ENCODE measurements around the gene TMEM150B.
"Not testable (repeated sequence)": the region's sequence is repeated elsewhere in the genome, so short reads cannot be mapped to it uniquely, and the experiment has no call there.

Gene TMEM150B

DNA sequence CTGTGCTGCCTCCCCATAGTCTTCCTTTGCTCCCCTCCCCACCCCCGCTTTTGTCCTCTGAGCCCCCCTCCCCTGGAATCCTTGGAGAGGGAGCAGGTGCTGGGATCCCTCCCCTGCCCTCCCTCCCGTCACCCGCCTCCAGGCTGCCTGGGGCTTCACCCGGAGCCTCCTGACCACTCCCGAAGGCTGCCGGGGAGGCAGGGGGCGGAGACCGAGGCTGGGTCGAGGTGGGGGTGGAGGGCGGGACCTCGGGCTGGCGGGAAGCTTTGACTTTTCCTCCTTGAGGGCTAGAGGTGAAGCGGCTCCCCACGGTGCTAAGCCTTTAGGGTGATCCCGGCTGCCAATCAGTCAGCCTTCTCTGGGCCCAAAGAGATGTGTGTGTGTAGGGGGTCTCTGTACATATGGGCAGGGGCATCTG, 16.0 kb upstream of the TMEM150B start:
- peak overlapping the region; percentile 71 for H3K4me3 ChIP-seq (ENCODE audit: low read depth, low read length)
- peak; percentile 14 for DNase-seq (ENCODE audit: low read depth)

DNA sequence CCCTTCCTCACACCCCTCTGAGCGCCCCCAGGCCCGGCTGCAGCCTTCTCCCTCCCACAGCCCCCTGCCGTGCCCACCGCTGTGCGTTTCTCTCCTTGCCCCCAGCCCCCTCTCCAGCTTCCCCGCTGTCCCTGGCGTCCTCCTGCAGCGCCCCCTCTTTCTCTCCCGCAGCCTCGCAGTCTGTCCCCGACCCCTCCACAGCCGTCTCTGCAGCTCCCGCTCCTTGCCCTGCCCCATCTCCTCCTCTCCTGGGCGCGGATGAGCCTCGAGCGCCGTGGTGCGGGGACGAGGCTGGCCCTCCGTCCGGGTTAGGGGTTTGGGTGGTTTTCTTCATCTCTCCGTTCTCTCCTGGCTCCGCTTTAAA, 15.6 kb upstream of the TMEM150B start:
- H3K4me3 ChIP-seq (ENCODE audit: low read depth, low read length) = peak overlapping the region; percentile 71
- DNase-seq (ENCODE audit: low read depth) = no peak

DNA sequence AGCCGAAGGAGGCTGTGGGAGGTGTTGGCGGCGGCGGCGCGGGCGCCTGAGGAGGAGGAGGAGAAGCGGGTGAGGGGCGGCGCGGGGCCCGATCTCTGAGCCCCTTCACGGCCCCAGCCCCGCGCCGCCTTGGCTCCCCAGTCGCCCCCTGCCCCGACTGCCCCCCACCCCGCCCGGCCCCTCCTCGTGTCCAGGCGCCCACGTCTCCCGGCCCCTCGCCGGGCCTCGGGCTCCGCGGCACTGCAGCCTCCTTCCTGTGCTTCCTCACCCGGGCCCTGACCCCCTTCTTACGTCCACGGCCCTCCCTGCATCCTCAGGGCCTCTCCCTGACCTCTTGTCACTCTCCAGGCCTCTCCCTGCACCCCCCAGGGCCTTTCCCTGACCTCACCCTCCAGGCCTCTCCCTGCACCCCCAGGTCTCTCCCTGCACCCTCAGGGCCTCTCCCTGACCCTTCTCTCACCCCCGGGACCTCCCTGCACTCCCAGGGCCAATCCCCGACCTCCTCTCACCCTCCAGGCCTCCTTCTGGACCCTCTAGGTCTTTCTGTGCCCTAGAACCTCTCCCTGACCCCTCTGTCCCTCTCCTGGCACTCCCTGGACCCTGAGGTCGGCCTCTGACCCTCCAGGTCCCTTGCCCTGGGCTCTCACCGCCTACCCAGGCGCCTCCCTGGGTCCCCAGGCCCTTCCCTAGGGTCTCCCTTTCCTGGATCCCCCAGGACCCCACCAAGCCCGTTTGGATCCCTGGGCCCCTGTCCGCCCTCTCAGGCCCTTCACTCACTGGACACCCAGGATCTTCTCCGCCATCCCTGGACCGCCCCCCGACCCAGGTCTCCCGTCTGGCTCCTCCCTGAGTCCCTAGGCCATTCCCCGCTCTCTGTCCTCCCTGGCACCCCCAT, 15.0 kb upstream of the TMEM150B start:
- DNase-seq (ENCODE audit: low read depth) = no peak
- H3K4me3 ChIP-seq (ENCODE audit: low read depth, low read length) = peak overlapping the region; percentile 71

DNA sequence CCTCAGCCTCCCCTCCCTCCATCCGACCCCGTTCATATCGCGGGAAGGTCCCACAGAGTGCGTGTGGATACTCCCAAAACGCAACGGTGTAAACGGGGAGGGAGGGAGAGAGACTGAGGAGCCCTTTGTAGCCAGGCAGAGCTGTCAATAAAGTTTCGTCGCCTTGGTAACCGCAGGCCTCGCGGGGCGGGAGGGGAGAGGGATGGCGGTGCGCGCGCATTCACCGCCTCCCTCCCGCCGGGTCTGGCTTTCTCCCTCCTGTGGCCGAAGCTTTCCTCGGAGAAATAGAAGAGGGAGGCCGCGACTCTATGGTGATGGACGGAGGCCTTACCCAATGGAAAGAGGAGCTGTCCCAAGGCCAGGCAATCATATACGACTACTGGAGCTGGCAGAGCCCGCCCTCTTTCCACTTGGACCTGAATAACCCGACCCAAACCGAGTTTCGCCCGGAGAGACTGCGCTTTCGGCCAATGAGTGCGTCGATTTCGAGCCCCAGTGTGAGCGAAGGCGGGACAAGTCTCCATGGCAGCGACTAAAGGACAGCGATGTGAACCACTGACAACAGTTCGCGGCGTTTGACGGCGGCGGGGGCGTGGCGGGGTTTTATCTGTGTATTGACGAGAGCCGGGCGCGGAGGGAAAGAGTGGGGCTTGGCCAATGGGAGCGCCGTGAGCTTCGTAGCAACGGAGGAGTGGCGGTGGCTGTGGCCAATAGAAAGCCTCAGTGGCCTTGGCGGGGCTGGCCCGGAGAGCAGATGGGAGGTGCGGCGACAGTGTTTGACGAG, 14.2 kb upstream of the TMEM150B start, which contains the start of gene KMT5C:
Gene KMT5C (plus strand): TSS at position 772 of the 784 bp plus-strand sequence. CDS start 2,061 bp downstream, outside the sequence.
- peak; percentile 100 for DNase-seq (ENCODE audit: low read depth)
- H3K4me3 ChIP-seq (ENCODE audit: low read depth, low read length) = peak within 1 kb of the TSS; percentile 71

DNA sequence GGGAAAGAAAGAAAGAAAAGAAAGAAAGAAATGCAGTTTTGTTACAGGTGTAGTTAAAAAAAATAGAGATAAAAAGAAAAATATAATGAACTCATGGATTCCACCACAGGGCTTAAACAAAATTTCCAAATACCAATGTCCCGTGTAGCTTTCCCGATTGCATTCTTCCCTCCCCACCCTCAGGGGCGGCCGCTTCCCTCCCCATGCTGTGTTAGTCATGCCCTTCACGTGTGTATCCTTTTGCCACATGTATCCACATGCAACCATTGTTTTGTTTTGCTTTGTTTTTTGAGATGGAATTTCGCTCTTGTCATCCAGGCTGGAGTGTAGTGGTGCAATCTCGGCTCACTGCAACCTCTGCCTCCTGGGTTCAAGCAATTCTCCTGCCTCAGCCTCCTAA, 11.0 kb upstream of the TMEM150B start:
- H3K4me3 ChIP-seq (ENCODE audit: low read depth, low read length) = no peak overlapping the region
- no peak for DNase-seq (ENCODE audit: low read depth)

DNA sequence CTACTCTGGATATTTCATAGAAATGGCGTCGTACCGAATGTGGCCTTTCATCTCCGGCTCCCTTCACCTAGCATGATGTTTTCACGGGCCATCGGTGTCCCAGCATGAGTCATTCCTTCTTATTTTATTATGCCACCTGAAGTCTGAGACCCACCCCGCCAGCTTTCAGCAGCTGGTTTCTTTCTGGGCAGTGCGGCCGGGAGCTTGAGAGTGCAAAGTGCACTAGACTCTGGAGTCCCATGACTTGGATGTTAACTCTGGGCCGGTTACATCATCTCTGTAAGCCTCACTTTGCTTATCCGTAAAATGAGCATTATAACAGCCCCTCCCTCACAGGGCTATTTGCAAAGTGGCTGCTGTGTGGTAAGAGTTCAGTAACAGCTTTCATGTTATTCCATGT, 8.7 kb upstream of the TMEM150B start:
- no peak for DNase-seq (ENCODE audit: low read depth)

DNA sequence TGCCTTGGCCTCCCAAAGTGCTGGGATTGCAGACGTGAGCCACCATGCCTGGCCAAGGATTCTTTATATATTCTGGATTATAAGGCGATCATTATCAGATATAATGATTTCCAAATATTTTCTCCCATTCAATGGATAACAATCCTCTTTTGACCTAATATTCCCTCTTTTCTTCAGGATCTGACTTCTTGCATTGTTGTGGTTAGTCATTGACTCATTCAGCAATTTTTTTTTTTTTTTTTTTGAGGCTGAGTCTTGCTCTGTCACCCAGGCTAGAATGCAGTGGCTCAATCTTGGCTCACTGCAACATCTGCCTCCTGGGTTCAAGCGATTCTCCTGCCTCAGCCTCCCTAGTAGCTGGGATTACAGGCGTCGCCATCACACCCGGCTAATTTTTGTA, 4.7 kb upstream of the TMEM150B start:
- not testable (repeated sequence) for H3K4me3 ChIP-seq (ENCODE audit: low read depth, low read length); DNase-seq (ENCODE audit: low read depth)

More for the DNA sequence above, 8.7 kb upstream of the TMEM150B start:
- no peak overlapping the region for H3K4me3 ChIP-seq (ENCODE audit: low read depth, low read length)

DNA sequence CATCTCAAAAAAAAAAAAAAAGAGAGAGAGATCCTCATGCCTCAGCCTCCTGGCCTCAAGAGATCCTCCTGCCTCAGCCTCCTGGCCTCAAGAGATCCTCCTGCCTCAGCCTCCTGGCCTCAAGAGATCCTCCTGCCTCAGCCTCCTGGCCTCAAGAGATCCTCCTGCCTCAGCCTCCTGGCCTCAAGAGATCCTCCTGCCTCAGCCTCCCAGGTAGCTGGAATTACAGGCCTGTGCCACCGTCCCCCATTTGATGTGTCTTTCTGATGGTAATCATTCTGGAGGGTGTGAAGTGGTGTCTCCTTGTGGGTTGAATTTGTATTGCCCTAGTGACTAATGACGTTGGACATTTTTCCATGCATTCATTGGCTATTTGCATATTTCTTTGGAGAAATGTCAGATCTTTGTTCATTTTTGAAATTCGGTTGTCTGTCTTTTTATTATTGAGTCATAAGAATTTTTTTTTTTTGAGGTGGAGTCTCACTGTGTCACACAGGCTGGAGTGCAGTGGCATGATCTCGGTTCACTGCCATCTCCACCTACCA, 3.7 kb upstream of the TMEM150B start:
- not testable (repeated sequence) for DNase-seq (ENCODE audit: low read depth); H3K4me3 ChIP-seq (ENCODE audit: low read depth, low read length)

DNA sequence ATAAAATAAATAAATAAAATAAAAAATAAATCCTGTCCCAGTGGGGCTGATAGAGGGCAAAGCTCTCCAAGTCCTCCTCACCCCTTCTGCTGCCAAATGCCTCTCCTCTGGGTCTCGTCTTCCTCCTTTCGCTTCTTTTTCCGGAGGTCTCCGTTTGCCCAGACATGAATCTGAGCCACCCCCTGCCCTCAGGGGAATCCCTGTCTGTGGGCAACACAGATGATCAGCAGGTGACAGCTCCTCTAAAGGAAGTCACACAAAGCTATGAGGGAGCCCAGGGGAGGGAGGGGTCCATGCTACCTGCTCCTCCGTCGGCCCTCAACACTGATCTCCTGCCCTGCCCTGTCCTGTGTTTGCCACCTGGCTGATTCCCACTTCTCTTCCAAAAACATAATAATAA, 479 bp downstream of the TMEM150B start:
- no peak for DNase-seq (ENCODE audit: low read depth)
- no peak overlapping the region for H3K4me3 ChIP-seq (ENCODE audit: low read depth, low read length)

DNA sequence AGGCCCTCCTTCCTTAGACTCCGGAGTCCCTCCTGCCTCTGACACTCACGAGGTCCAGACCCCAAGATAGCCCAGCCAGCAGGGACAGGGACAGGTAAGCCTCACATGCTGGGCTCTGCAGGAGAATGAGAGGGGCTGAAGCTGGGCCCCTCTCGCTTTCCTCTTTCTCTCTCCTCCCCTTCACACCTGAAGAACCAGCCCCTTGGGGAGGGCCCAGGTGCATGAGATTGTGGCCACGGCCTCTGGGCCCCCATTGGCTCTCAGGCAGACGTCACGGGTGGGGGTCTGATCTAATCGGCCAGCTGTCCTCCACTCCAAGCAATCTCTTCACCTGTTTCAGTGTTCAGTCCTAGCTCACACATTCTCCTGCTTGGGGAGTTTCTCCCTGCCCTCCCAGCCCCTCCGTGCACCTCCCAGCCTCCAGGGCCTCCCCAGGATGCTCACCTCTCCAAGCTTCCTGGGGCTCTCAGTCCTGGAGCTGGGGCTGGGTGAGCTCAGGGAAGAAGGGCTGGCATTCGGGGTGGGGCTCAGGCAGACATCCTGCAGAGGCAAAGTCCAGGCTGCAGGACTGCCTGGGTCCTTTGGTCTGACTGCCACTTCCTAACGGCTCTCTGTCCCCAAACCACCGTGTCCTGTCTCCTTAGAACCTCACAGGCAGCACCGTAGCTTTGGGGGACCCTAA, 2.8 kb downstream of the TMEM150B start:
- DNase-seq (ENCODE audit: low read depth) = no peak
- no peak overlapping the region for H3K4me3 ChIP-seq (ENCODE audit: low read depth, low read length)

DNA sequence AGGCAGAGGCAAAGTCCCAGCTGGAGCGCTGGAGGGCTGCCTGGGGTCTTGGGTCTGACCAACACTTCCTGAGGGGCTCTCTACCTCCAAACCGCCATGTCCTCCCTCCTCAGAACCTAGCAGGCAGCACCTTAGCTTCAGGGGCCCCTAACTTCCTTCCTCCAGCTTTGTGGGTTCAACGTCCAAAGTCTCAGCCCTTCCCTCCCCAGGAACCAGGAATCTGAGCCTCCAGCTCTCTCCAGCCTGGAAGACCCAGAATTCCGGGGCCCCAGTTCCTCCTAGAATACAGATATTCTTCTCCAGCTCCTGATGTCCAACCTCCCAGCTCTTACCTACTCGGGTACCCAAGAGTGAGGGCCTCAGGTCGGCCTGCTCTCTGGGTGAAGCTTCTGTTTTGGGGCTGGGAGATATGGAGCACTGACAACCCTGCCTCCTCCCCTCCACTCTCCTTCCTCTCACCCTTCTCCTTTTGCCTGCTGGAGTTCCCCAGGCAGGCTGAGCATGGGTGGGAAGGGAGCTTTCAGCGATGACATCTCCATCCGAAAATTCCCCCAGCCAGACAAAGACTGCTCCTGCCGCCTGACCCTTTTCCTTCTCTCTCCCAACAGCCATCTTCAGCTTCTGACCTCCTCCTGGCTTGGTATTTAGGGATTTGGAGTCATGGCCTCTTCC, 3.5 kb downstream of the TMEM150B start:
- no peak overlapping the region for H3K4me3 ChIP-seq (ENCODE audit: low read depth, low read length)
- no peak for DNase-seq (ENCODE audit: low read depth)

DNA sequence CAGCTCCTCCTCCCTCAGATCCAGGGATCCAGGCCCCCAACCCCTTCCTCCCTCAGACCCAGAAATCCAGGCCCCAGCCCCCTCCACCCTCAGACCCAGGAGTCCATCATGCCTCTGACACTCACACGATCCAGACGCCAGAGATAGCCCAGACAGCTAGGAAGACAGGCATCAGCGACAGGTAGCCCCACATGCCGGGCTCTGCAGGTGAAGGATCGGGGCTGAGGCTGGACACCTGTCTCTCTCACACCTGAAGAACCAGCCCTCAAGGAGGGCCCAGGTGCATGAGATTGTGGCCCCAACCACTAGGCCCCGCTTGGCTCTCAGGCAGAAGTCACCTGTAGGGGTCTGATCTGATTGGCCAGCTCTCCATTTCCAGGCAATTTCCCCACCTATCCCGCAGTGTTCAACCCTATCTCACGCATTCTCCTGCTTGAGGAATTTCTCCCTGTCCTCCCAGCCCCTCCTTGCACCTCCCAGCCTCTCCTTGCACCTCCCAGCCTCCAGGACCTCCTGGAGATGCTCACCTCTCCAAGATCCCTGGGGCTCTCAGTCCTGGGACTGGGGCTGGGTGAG, 4.2 kb downstream of the TMEM150B start:
- no peak overlapping the region for H3K4me3 ChIP-seq (ENCODE audit: low read depth, low read length)
- DNase-seq (ENCODE audit: low read depth) = no peak

DNA sequence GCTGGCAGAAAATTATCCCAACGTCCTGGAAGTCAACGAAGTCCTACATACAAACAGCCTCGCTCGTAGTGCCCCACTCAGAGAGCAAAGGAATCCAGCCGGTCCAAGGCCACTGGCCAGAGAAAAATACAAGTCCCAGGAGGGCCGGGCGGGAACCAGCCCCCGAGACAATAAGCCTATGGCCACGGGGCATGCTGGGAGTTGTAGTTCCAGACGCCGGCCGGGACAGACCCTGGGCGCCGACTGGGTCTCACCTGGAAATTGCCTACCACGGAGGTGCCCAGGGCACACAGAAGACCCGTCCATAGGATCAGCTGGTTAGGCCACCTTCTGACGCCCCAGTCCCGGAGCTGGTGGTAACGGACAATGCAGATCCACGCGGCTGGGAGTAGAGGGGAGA, 5.4 kb downstream of the TMEM150B start:
- no peak for DNase-seq (ENCODE audit: low read depth)

DNA sequence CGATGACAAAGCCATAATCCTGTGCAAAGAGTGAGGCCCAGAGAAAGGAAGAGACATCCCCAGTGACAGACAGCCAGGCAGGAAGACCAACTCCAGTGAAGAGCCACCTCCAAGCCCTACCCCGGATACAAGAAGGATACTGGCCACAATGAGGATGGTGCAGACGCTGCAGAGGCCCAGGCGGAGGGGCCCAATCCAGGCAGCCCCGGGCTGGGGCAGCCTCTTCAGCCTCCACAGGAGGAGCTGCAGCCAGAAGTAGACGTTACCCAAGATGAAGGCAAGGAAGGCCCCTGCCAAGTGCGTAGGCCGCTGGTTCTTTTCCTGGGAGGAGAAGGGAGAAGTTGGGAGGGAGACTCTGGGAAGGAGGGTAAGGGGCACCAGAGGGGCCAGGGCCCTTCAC, 8.5 kb downstream of the TMEM150B start:
- H3K4me3 ChIP-seq (ENCODE audit: low read depth, low read length) = no peak overlapping the region
- DNase-seq (ENCODE audit: low read depth) = no peak

More for the DNA sequence above, 5.4 kb downstream of the TMEM150B start:
- peak overlapping the region; percentile 2 for H3K4me3 ChIP-seq (ENCODE audit: low read depth, low read length)

DNA sequence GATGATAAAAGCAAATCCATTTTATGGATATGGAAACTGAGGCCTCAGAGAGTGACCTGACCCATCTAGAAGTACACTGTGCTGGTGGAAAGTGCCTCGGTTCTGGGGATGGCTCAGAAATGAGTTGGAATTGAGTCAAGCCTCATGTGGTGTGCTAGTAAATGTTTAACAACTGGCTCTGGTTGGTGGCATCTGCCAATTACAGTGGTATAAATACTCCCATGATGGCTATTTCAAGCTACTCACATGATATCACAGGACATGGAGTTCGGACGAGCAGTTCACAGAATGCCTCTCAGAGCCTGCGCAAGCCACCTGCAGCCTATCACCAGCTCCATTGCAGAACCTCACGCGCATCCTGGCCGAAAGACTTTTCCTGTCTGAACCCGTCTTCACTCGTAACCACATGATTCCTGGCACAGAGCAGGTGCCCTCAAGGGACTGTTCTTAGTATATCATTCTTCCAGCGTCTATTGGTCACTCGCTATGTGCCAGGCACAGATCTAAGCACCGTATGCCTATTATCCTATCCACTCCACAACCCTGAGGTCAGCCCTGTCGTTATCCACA, 9.1 kb downstream of the TMEM150B start:
- no peak overlapping the region for H3K4me3 ChIP-seq (ENCODE audit: low read depth, low read length)
- DNase-seq (ENCODE audit: low read depth) = no peak

DNA sequence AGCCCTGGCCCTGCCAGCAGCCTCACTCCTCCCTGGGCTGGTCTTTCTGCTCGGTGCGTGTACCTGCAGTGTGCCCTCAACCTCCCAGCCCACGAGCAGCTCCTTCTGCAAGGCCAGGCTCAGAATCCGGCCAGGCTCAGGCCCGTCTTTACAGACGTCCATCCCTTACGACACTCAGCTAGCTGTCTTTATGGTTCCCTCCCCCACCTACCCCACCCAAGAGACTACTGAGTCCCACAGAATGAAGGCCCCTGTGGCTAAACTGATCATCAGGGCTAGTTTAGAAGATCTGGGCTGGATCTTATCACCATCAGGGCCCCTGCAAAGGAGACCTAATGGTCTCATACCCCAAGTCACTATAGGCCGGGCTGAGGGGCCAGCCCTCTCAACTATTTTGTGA, 10.7 kb downstream of the TMEM150B start:
- no peak overlapping the region for H3K4me3 ChIP-seq (ENCODE audit: low read depth, low read length)
- DNase-seq (ENCODE audit: low read depth) = no peak

DNA sequence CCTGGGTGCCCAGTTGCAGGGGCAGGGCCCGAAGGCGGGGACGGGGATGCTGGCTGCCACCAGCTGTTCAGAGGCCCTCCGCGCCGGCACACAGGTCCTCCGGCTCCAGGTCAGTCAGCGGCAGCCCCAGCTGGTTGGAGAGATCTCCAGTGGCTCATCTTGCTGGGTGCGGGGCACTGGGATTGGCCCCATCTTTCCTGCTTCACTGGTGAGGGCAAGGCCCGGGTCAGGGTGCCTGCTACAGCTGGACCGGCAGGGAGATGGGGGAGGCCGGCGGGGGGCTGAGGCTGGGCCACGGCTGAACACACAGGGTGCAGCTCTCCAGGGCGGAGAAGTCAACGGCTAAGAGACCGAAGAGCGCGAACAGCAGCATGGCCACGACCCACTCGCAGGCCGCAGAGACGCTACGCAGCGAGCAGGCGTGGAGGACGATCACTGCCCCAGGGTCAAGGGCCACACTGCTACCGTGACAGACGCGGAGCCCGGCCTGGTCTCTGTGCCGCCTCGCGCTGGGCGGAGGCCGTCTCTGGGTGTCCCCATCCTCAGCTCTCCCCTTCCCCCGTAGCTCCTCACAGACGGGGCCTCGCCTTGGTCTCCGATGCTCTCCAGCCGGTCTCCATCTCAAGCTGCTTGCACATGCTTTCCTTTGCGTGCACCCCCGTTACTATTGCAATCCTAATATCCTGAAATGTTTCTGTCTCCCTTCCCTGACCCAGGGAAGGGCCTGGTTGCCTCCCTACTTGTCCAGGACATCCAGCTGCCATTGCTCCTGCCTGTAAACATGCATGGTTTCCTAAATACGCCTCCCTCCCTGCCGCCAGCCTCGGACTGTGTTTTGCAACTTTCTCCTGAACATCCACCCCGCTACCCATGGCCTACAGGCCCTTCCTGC, 12.3 kb downstream of the TMEM150B start:
- DNase-seq (ENCODE audit: low read depth) = no peak
- no peak overlapping the region for H3K4me3 ChIP-seq (ENCODE audit: low read depth, low read length)

DNA sequence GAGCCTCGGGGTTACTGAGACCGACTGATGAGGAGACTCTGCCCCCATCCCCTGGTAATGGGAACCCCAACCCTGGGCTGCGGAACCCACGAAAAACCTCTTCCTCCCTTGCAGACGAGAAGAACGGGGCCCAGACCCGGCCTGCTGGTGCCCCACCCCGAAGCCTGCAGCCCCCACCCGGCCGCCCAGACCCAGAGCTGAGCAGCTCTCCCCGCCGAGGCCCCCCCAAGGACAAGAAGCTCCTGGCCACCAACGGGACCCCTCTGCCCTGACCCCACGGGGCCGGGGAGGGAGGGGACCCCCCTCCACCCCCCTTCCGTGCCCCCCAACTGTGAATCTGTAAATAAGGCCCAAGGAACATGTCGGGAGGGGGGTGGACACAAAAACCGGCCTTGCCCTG, 13.3 kb downstream of the TMEM150B start:
- H3K4me3 ChIP-seq (ENCODE audit: low read depth, low read length) = no peak overlapping the region
- no peak for DNase-seq (ENCODE audit: low read depth)

Data from skeletal muscle cell (primary cell).